ENCODE data around the gene TRIM45. TPM values are rescaled to one million over a fixed set of nuclear protein-coding genes. Genes with fewer than 3 reads are reported as not detected.

TRIM45 gene
- total and polyA plus RNA-seq, 7 donors: 3.3 to 25.4 (median 10.9) TPM

GRCh38 chr1:117116784-117117130 lies 4.8 kb downstream of the TRIM45 start:
- intact Hi-C loops (cut with DNase I): loop anchor here in 1 of 2 donors (2.0 to 5.0 kb wide), 2 partner anchors 20 to 34 kb away; no protein-coding TSS in a partner anchor
- Histone ChIP-seq H3K4me3 (peak overlapping the region; percentile 78), H3K36me3 (ENCODE audit: insufficient read depth in 1 of 2, low read depth in 1 of 2) (peaks cover 0 to 51% of the 10 kb centered on the region in 2 donors), H3K4me1 (peaks cover 44% of the 10 kb centered on the region), H3K27me3 (ENCODE audit: insufficient read depth in 3 of 3, low read length in 2 of 3) (no peaks in the 10 kb centered on the region), H3K27ac (peak overlapping the region; percentile 95), H3K9me3 (no peaks in the 10 kb centered on the region)
- DNase-seq: no peak
- TF ChIP-seq CTCF (IDR thresholded peaks at IDR 0.05): no peak
- 37 to 50% (median 47%) methylated on average over 3 of the region's 3 CpGs for WGBS, 3 donors
- no peak for ATAC-seq

DNA sequence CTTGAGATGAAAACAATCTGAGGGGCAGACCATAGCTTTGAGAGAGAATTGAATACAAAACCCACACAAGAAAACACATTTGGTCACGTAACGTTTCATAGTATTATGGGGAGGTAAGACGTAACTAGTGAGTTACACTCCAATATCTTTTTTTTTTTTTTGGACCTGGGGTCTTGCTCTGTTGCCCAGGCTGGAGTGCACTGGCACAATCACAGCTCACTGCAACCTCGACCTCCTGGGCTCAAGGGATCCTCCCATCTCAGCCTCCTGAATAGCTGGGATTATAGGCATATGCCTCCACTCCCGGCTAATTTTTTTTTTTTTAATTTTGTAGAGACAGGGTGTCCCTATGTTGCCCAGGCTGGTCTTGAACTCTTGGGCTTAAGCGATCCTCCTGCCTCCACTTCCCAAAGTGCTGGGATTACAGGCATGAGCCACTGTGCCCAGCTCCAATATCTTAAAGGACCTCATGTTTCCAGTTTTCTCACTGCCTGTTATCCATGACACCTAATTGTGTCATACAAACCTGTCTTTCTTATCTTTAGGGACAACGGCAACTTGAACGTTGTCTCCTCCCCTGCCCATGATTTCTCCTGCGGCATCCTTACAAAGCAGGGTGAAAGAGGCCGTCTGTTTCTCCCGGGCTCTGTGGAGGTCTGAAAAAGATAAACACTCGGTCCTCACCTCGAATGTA lies 5.3 kb downstream of the TRIM45 start:
- Histone ChIP-seq H3K9me3 (no peaks in the 10 kb centered on the region), H3K4me1 (peaks cover 44% of the 10 kb centered on the region), H3K36me3 (ENCODE audit: insufficient read depth in 1 of 2, low read depth in 1 of 2) (peaks cover 0 to 57% of the 10 kb centered on the region in 2 donors), H3K27me3 (ENCODE audit: insufficient read depth in 3 of 3, low read length in 2 of 3) (no peaks in the 10 kb centered on the region), H3K27ac (peak overlapping the region; percentile 95), H3K4me3 (peak overlapping the region; percentile 78)
- ATAC-seq (no peak), DNase-seq (no peak)
- TF ChIP-seq CTCF (IDR thresholded peaks at IDR 0.05): no peak
- intact Hi-C loops (cut with DNase I): loop anchor here in 1 of 2 donors (2.0 to 5.0 kb wide), 2 partner anchors 19 to 34 kb away; no protein-coding TSS in a partner anchor
- 91 to 96% (median 95%) methylated on average over 13 of the region's 13 CpGs for WGBS, 3 donors

DNA sequence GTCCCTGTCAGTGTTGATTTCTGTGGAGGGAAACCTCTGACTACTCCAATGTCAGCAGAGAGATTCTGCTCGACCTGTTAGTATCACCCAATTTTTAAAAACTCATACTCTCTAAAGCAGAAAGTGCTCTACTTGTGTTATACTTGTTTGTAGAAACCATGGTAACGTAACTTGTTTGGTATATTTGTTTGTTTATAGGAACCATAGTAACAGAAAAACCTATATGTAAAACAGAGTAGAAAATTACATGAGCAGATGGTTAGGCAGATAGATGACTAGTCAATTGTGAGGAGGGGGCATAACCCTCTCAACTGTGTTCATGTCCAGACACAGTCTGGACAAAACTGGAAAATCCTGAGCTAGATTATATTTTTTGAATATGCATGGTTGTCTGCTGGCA lies 6.7 kb downstream of the TRIM45 start:
- Histone ChIP-seq H3K36me3 (ENCODE audit: insufficient read depth in 1 of 2, low read depth in 1 of 2) (peaks cover 0 to 68% of the 10 kb centered on the region in 2 donors), H3K9me3 (no peaks in the 10 kb centered on the region), H3K4me3 (no peak overlapping the region), H3K27me3 (ENCODE audit: insufficient read depth in 3 of 3, low read length in 2 of 3) (no peaks in the 10 kb centered on the region), H3K27ac (no peak overlapping the region), H3K4me1 (peaks cover 34% of the 10 kb centered on the region)
- WGBS, 3 donors: 64 to 67% (median 64%) methylated on average over 2 of the region's 2 CpGs
- intact Hi-C loops (cut with DNase I): loop anchor here in 1 of 2 donors (5.0 kb wide), 1 partner anchor 33 kb away; no protein-coding TSS in a partner anchor
- TF ChIP-seq CTCF (IDR thresholded peaks at IDR 0.05): no peak
- ATAC-seq (no peak), DNase-seq (no peak)

DNA sequence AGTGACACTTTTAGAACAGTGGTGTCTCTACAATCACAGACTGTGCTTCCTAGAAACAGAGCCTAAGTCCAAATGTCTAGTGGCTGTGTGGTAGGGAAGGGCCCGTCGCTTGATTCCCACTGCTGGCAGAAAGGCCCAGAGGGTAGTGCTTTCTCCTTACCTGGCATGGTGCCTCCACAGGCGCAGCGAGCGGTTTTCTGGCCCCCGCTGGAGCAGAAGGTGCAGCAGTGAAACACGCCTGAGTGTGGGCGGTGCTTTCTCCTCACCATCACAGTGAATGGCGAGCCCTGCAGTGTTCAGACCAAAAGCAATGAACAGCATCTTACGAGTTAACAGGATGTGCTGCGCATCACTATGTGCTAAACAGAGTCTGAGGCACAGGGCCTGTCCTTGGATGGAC lies 8.3 kb downstream of the TRIM45 start:
- no peak for DNase-seq
- H3K9me3 ChIP-seq: no peaks in the 10 kb centered on the region
- intact Hi-C loops (cut with DNase I): no loop called here
- no peak overlapping the region for H3K4me3 ChIP-seq
- peaks cover 5 to 85% of the 10 kb centered on the region in 2 donors for H3K36me3 ChIP-seq (ENCODE audit: insufficient read depth in 1 of 2, low read depth in 1 of 2)
- no peak for TF ChIP-seq CTCF (IDR thresholded peaks at IDR 0.05)
- H3K27ac ChIP-seq: peak overlapping the region; percentile 3
- H3K27me3 ChIP-seq (ENCODE audit: insufficient read depth in 3 of 3, low read length in 2 of 3): no peaks in the 10 kb centered on the region
- ATAC-seq: no peak
- WGBS, 3 donors: 86 to 93% (median 92%) methylated on average over 11 of the region's 11 CpGs
- H3K4me1 ChIP-seq: peaks cover 19% of the 10 kb centered on the region
